HepG2 (cell line): ENCODE measurements around the gene SLC12A5. TPM values are rescaled to one million over a fixed set of nuclear protein-coding genes. Genes with fewer than 3 reads are reported as not detected.

Experiments used
- FOXK1 ChIP-seq: sonication (generic); formaldehyde crosslinking; IDR thresholded peaks from 2 replicates; pipeline ENCODE4 v1.4.0; 2020; ENCODE audit warnings: low read depth, missing genetic modification reagents, borderline replicate concordance
- HNRNPK ChIP-seq: fragments of 200-400 bp; formaldehyde crosslinking; IDR thresholded peaks from 2 replicates; pipeline ENCODE4 v1.6.1; 2018; ENCODE audit warnings: low read length, low read depth, moderate library complexity, mild to moderate bottlenecking; ENCODE audit not compliant: poor library complexity, severe bottlenecking
- ISL2 ChIP-seq: sonication (generic); formaldehyde crosslinking; IDR thresholded peaks from 2 replicates; pipeline ENCODE4 v1.5.0; 2020; ENCODE audit warnings: missing genetic modification reagents
- LCORL ChIP-seq, 2 experiments: fragments of 450-650 bp in 1 of 2; sonication (generic) in 1 of 2; formaldehyde crosslinking in 1 of 2; IDR thresholded peaks; 2 replicates each; pipeline versions ENCODE4 v1.5.0 to v1.6.1; 2017 to 2020; ENCODE audit warnings: antibody characterized with exemption in 1 of 2, missing genetic modification reagents in 1 of 2
- NRL ChIP-seq: sonication (generic); formaldehyde crosslinking; IDR thresholded peaks from 2 replicates; pipeline ENCODE4 v1.5.0; 2020; ENCODE audit warnings: missing genetic modification reagents, mild to moderate bottlenecking, moderate library complexity, borderline replicate concordance
- STAG1 ChIP-seq: sonication (generic); formaldehyde crosslinking; IDR thresholded peaks from 2 replicates; pipeline ENCODE4 v1.4.0; 2020; ENCODE audit warnings: missing genetic modification reagents
- ZFP62 ChIP-seq: sonication (generic); formaldehyde crosslinking; IDR thresholded peaks from 2 replicates; pipeline ENCODE4 v1.4.0; 2020; ENCODE audit warnings: missing genetic modification reagents
- ZNF598 ChIP-seq: sonication (generic); formaldehyde crosslinking; IDR thresholded peaks from 2 replicates; pipeline ENCODE4 v1.5.1; 2020; ENCODE audit warnings: mild to moderate bottlenecking, missing genetic modification reagents, borderline replicate concordance
- polyA plus RNA-seq, 8 experiments: library from polyadenylated mRNA; depleted of rRNA in 3 of 8; stranded (reverse) in 7 of 8; unstranded in 1 of 8; fragments of >200 nt; fragmentation: Illumina TruSeq in 4 of 8; extraction: Trizol in 4 of 8; gene quantifications; 2 replicates each; pipeline versions ENCODE4 v1.2.1 to v1.2.3, GENCODE V29; 2011 to 2016; ENCODE audit warnings: low read depth in 4 of 8, missing spikeins in 1 of 8, mixed read lengths in 1 of 8; ENCODE audit not compliant: insufficient read depth in 1 of 8
- total RNA-seq, 5 experiments: library from RNA; depleted of rRNA; stranded (reverse); fragments of >200 nt; fragmentation: Illumina TruSeq; extraction: Trizol; gene quantifications; 2 replicates each; pipeline ENCODE4 v1.2.3, GENCODE V29; 2016; ENCODE audit warnings: low read depth in 1 of 5
- TF ChIP-seq, protein P1 (sequence below): sonication (generic); formaldehyde crosslinking; IDR thresholded peaks from 2 replicates; pipeline ENCODE4 v1.5.0; 2020; ENCODE audit warnings: mild to moderate bottlenecking, missing genetic modification reagents
- TF ChIP-seq, protein P2 (sequence below): sonication (generic); formaldehyde crosslinking; IDR thresholded peaks from 2 replicates; pipeline ENCODE4 v1.4.0; 2020; ENCODE audit warnings: missing genetic modification reagents
- TF ChIP-seq, protein P3 (sequence below): sonication (generic); formaldehyde crosslinking; conservative IDR thresholded peaks from 2 replicates; pipeline ENCODE4 v1.8.0; 2022; ENCODE audit warnings: missing genetic modification reagents
- TF ChIP-seq, protein P4 (sequence below): sonication (generic); formaldehyde crosslinking; IDR thresholded peaks from 2 replicates; pipeline ENCODE4 v1.4.0; 2020; ENCODE audit warnings: missing genetic modification reagents, borderline replicate concordance
- TF ChIP-seq, protein P5 (sequence below): sonication (generic); formaldehyde crosslinking; IDR thresholded peaks from 2 replicates; pipeline ENCODE4 v1.4.0; 2020; ENCODE audit warnings: missing genetic modification reagents
- TF ChIP-seq, protein P6 (sequence below): sonication (generic); formaldehyde crosslinking; IDR thresholded peaks from 2 replicates; pipeline ENCODE4 v1.8.1; 2023; ENCODE audit warnings: mild to moderate bottlenecking, missing genetic modification reagents, borderline replicate concordance
- TF ChIP-seq, protein P7 (sequence below): sonication (generic); formaldehyde crosslinking; IDR thresholded peaks from 2 replicates; pipeline ENCODE4 v1.8.1; 2023; ENCODE audit warnings: mild to moderate bottlenecking, moderate library complexity, missing genetic modification reagents

SLC12A5 gene
- total and polyA plus RNA-seq, 2 of the 13 experiments (the other 11 are each of a cell fraction or from before 2014, with no cell fraction given): 4.3 to 5.4 TPM

DNA sequence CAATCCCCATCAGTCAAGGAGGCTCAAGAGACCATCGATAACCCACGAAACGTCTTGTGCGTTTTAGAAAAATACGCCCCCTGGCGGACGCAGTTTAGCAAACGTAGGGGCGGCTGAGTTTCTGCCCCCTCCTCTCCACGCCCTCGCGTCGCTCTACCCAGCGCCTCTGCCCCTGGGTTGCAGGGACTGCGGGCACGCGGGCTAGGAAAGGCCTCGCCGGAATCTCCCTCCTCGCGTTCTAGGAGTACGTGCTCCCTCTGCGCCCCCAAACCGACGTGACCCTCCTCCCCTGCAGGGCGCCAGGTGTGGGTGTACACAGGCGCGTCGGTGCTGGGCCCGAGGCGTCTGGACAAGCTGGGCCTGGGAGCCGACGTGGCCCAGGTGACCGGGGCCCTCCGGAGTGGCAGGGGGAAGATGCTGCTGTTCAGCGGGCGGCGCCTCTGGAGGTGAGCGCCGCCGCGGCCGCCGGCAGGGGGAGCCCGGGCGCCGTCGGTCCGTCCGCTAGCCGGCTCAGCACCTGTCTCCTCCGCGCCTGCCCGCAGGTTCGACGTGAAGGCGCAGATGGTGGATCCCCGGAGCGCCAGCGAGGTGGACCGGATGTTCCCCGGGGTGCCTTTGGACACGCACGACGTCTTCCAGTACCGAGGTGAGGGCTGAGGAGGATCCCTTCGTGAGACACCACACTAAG lies 15.0 kb upstream of the SLC12A5 start (continued):
- no peak for TF ChIP-seq LCORL (IDR thresholded peaks at IDR 0.05)
- TF ChIP-seq LCORL (CRISPR knock-in tag; IDR thresholded peaks at IDR 0.05): 0 out of 2 replicates have a peak, but pooled peaks have one; percentile 55
- TF ChIP-seq, protein P1, sequence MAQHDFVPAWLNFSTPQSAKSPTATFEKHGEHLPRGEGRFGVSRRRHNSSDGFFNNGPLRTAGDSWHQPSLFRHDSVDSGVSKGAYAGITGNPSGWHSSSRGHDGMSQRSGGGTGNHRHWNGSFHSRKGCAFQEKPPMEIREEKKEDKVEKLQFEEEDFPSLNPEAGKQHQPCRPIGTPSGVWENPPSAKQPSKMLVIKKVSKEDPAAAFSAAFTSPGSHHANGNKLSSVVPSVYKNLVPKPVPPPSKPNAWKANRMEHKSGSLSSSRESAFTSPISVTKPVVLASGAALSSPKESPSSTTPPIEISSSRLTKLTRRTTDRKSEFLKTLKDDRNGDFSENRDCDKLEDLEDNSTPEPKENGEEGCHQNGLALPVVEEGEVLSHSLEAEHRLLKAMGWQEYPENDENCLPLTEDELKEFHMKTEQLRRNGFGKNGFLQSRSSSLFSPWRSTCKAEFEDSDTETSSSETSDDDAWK (CRISPR knock-in tag): no peak
- peak; percentile 83; the same call in 1 of the 2 replicates for TF ChIP-seq ZNF598 (CRISPR knock-in tag)
- no peak; the same call in 1 of the 2 replicates for TF ChIP-seq FOXK1
- TF ChIP-seq, protein P2, sequence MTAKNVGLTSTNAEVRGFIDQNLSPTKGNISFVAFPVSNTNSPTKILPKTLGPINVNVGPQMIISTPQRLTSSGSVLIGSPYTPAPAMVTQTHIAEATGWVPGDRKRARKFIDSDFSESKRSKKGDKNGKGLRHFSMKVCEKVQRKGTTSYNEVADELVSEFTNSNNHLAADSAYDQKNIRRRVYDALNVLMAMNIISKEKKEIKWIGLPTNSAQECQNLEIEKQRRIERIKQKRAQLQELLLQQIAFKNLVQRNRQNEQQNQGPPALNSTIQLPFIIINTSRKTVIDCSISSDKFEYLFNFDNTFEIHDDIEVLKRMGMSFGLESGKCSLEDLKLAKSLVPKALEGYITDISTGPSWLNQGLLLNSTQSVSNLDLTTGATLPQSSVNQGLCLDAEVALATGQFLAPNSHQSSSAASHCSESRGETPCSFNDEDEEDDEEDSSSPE: no peak; the same call in 1 of the 2 replicates
- TF ChIP-seq STAG1 (CRISPR knock-in tag): peak; percentile 80
- TF ChIP-seq, protein P3, sequence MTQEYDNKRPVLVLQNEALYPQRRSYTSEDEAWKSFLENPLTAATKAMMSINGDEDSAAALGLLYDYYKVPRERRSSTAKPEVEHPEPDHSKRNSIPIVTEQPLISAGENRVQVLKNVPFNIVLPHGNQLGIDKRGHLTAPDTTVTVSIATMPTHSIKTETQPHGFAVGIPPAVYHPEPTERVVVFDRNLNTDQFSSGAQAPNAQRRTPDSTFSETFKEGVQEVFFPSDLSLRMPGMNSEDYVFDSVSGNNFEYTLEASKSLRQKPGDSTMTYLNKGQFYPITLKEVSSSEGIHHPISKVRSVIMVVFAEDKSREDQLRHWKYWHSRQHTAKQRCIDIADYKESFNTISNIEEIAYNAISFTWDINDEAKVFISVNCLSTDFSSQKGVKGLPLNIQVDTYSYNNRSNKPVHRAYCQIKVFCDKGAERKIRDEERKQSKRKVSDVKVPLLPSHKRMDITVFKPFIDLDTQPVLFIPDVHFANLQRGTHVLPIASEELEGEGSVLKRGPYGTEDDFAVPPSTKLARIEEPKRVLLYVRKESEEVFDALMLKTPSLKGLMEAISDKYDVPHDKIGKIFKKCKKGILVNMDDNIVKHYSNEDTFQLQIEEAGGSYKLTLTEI: no peak
- TF ChIP-seq ISL2 (CRISPR knock-in tag): peak; percentile 68; the same call in 1 of the 2 replicates
- TF ChIP-seq, protein P4, sequence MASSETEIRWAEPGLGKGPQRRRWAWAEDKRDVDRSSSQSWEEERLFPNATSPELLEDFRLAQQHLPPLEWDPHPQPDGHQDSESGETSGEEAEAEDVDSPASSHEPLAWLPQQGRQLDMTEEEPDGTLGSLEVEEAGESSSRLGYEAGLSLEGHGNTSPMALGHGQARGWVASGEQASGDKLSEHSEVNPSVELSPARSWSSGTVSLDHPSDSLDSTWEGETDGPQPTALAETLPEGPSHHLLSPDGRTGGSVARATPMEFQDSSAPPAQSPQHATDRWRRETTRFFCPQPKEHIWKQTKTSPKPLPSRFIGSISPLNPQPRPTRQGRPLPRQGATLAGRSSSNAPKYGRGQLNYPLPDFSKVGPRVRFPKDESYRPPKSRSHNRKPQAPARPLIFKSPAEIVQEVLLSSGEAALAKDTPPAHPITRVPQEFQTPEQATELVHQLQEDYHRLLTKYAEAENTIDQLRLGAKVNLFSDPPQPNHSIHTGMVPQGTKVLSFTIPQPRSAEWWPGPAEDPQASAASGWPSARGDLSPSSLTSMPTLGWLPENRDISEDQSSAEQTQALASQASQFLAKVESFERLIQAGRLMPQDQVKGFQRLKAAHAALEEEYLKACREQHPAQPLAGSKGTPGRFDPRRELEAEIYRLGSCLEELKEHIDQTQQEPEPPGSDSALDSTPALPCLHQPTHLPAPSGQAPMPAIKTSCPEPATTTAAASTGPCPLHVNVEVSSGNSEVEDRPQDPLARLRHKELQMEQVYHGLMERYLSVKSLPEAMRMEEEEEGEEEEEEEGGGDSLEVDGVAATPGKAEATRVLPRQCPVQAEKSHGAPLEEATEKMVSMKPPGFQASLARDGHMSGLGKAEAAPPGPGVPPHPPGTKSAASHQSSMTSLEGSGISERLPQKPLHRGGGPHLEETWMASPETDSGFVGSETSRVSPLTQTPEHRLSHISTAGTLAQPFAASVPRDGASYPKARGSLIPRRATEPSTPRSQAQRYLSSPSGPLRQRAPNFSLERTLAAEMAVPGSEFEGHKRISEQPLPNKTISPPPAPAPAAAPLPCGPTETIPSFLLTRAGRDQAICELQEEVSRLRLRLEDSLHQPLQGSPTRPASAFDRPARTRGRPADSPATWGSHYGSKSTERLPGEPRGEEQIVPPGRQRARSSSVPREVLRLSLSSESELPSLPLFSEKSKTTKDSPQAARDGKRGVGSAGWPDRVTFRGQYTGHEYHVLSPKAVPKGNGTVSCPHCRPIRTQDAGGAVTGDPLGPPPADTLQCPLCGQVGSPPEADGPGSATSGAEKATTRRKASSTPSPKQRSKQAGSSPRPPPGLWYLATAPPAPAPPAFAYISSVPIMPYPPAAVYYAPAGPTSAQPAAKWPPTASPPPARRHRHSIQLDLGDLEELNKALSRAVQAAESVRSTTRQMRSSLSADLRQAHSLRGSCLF (CRISPR knock-in tag): no peak
- no peak for TF ChIP-seq ZFP62 (CRISPR knock-in tag)
- TF ChIP-seq, protein P5, sequence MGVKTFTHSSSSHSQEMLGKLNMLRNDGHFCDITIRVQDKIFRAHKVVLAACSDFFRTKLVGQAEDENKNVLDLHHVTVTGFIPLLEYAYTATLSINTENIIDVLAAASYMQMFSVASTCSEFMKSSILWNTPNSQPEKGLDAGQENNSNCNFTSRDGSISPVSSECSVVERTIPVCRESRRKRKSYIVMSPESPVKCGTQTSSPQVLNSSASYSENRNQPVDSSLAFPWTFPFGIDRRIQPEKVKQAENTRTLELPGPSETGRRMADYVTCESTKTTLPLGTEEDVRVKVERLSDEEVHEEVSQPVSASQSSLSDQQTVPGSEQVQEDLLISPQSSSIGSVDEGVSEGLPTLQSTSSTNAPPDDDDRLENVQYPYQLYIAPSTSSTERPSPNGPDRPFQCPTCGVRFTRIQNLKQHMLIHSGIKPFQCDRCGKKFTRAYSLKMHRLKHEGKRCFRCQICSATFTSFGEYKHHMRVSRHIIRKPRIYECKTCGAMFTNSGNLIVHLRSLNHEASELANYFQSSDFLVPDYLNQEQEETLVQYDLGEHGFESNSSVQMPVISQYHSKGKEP: no peak
- TF ChIP-seq, protein P6, sequence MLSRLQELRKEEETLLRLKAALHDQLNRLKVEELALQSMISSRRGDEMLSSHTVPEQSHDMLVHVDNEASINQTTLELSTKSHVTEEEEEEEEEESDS: 0 out of 2 replicates have a peak, but pooled peaks have one; percentile 51
- TF ChIP-seq, protein P7, sequence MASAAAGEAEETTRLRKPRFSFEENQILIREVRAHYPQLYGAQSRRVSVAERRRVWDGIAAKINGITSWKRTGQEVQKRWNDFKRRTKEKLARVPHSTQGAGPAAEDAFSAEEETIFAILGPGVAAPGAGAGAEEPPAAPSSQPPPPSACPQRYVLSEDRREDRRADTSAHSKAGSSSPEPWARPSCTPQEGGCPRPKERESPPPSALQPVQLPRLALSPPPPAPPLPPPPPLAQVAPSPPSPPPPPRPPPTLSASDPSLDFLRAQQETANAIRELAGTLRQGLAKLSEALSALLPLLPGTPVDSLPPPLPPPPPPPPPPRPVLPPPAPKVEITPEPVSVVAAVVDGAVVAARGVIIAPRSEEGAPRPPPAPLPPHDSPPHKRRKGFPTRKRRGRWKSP (CRISPR knock-in tag): no peak; the same call in 1 of the 2 replicates
- peak; percentile 38 for TF ChIP-seq HNRNPK
- TF ChIP-seq NRL (CRISPR knock-in tag): peak; percentile 95
